Prostate gland (tissue), 2 donors: Measurements from ENCODE around the gene MMP17.

ENCODE experiments used
- CTCF ChIP-seq, 4 experiments: fragments of 200-600 bp in 2 of 4; fragments of 450-650 bp in 2 of 4; sonication (generic) in 2 of 4; IDR thresholded peaks; 1 replicate in 3 of 4; 2 replicates in 1 of 4; pipeline ENCODE4 v1.5.1; 2016 to 2019; ENCODE audit warnings: antibody characterized with exemption in 4 of 4, mild to moderate bottlenecking in 2 of 4, moderate library complexity in 2 of 4
- POLR2A ChIP-seq: fragments of 450-650 bp; IDR thresholded peaks from one replicate; pipeline ENCODE4 v1.6.1; 2016; ENCODE audit warnings: antibody characterized with exemption, mild to moderate bottlenecking

GRCh38 chr12:131849700-131850553 lies 21.7 kb downstream of the MMP17 start:
- TF ChIP-seq CTCF (IDR thresholded peaks at IDR 0.05) (no peak), POLR2A (no peak)
